ENCODE results near the gene PFN2. TPM values are rescaled to one million over a fixed set of nuclear protein-coding genes. Genes with fewer than 3 reads are reported as not detected.

Gene PFN2
- polyA plus RNA-seq, 1 experiment = 195 TPM

DNA sequence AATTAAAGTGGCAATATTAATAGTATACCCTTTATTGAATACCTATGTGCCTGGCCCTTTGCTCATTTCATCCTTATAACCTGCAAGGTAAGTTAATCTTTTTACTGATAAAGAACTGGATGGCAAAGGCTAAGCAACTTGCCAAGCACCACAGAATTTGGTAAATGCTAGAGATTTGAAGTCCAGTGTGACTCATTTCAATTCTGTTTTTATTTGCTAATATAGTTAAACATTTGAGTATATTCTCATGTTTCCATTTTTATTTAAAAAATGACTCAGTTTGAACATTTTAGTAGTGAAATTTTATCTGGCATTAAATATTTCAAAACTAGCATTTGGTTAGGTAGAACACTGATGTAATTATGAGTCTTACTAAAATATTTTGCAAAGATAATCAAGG, 11.3 kb downstream of the PFN2 start:
- DNase-seq (ENCODE audit: low read depth) = no peak
- POLR2A ChIA-PET = no interaction called here
- TF ChIP-seq, protein P1, sequence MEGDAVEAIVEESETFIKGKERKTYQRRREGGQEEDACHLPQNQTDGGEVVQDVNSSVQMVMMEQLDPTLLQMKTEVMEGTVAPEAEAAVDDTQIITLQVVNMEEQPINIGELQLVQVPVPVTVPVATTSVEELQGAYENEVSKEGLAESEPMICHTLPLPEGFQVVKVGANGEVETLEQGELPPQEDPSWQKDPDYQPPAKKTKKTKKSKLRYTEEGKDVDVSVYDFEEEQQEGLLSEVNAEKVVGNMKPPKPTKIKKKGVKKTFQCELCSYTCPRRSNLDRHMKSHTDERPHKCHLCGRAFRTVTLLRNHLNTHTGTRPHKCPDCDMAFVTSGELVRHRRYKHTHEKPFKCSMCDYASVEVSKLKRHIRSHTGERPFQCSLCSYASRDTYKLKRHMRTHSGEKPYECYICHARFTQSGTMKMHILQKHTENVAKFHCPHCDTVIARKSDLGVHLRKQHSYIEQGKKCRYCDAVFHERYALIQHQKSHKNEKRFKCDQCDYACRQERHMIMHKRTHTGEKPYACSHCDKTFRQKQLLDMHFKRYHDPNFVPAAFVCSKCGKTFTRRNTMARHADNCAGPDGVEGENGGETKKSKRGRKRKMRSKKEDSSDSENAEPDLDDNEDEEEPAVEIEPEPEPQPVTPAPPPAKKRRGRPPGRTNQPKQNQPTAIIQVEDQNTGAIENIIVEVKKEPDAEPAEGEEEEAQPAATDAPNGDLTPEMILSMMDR (IDR thresholded peaks at IDR 0.05; ENCODE audit: insufficient read depth, low read depth, low read length) = no peak
- Histone ChIP-seq H3K4me3 (ENCODE audit: low read depth, low read length) (no peak overlapping the region), H3K36me3 (ENCODE audit: control insufficient read depth, insufficient read depth, low read length) (no peaks in the 10 kb centered on the region), H3K27me3 (ENCODE audit: control insufficient read depth, insufficient read depth, low read length) (no peaks in the 10 kb centered on the region)
- CTCF ChIA-PET = interaction anchor here (2.4 kb wide), 1 partner anchor 23 kb away, joined by 11 read pairs; no protein-coding TSS in a partner anchor

DNA sequence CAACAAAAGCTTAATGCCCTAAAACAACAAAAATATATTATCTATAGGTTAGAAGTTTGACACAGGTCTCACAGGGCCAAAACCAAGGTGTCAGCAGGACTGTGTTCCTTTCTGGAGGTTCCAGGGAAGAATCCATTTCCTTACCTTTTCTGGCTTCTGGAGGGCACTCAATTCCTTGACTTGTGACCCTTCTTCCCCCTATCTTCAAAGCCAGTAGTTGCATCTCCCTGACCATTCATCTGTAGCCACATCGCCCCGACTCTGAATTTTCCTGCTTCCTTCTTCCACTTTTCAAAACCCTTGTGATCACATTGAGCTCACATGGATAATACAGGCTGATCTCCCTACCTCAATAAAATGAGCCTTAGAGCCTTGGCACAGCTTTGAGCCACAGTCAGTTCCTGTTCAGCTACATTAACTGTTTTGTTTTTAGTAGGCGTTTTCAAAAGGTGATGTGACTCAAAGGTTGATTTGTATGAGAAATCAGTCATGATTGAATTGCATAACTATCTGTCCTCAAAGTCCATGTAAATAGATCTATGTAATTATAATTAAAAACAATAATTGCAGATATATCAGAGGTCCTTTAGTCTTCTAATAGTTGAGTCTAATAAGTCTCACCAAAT, 12.4 kb downstream of the PFN2 start:
- DNase-seq (ENCODE audit: low read depth) = no peak
- H3K4me3 ChIP-seq (ENCODE audit: low read depth, low read length) = no peak overlapping the region
- H3K36me3 ChIP-seq (ENCODE audit: control insufficient read depth, insufficient read depth, low read length) = no peaks in the 10 kb centered on the region
- TF ChIP-seq, protein P1 (IDR thresholded peaks at IDR 0.05; ENCODE audit: insufficient read depth, low read depth, low read length) = no peak
- ChIA-PET POLR2A (no interaction called here), CTCF (interaction anchor here (0.7 to 2.4 kb wide), 5 partner anchors 8 to 259 kb away, joined by 3 to 11 read pairs (median 3); no protein-coding TSS in a partner anchor)
- no peaks in the 10 kb centered on the region for H3K27me3 ChIP-seq (ENCODE audit: control insufficient read depth, insufficient read depth, low read length)

DNA sequence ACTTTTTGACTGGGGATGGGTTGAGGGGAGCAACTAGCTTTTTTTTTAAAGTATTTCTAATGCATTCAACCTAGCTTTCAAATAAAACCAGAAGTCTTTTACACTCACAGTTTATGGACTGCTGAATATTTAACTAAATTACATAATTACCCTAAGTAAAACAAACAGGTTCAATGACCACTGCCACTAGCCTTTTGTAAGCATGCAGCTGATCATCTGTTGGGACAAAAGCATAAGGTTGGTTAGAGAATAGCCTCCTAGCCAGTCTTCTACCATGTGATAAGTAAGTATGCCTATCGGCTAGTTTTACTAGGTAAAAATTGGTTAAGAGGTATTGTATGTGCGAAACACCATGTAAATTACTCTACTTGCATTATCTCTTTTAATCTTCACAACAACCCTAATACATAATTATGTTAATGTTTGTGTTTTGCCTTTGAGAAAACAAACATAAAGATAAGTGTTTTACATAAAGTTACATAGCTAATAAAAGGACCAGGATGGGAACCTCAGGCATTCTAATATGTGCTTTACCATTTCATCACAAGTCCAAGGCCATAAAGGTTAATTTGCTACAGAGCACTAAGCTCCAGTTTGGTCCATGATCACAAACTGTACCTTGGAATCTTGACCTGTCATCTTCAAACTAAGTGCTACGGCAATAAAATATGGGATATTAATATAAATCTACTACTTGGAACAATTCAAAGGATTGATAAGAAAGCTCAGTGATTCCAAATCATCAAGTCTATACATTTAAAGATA, 13.2 kb downstream of the PFN2 start:
- ChIA-PET POLR2A (no interaction called here), CTCF (interaction anchor here (0.5 to 2.4 kb wide), 6 partner anchors 9 to 260 kb away, joined by 3 to 11 read pairs (median 4); no protein-coding TSS in a partner anchor)
- no peak overlapping the region for H3K4me3 ChIP-seq (ENCODE audit: low read depth, low read length)
- TF ChIP-seq, protein P1 (IDR thresholded peaks at IDR 0.05; ENCODE audit: insufficient read depth, low read depth, low read length) = no peak
- no peak for DNase-seq (ENCODE audit: low read depth)
- no peaks in the 10 kb centered on the region for H3K27me3 ChIP-seq (ENCODE audit: control insufficient read depth, insufficient read depth, low read length)
- no peaks in the 10 kb centered on the region for H3K36me3 ChIP-seq (ENCODE audit: control insufficient read depth, insufficient read depth, low read length)

- POLR2A ChIA-PET = no interaction called here
- CTCF ChIA-PET = interaction anchor here (1.0 to 2.0 kb wide), 3 partner anchors 11 to 229 kb away, joined by 5 to 8 read pairs (median 5); no protein-coding TSS in a partner anchor
- Histone ChIP-seq H3K27me3 (ENCODE audit: control insufficient read depth, insufficient read depth, low read length) (no peaks in the 10 kb centered on the region), H3K4me3 (ENCODE audit: low read depth, low read length) (no peak overlapping the region), H3K36me3 (ENCODE audit: control insufficient read depth, insufficient read depth, low read length) (no peaks in the 10 kb centered on the region)
- TF ChIP-seq, protein P1 (IDR thresholded peaks at IDR 0.05; ENCODE audit: insufficient read depth, low read depth, low read length) = no peak
- DNase-seq (ENCODE audit: low read depth) = no peak
These were observed 15.2 kb downstream of the PFN2 start for GRCh38 chr3:149955449-149955848.

GRCh38 chr3:149954812-149955211, 15.9 kb downstream of the PFN2 start:
- CTCF ChIA-PET = interaction anchor here (1.5 to 2.3 kb wide), 3 partner anchors 12 to 229 kb away, joined by 5 to 7 read pairs (median 5); no protein-coding TSS in a partner anchor
- Histone ChIP-seq H3K4me3 (ENCODE audit: low read depth, low read length) (no peak overlapping the region), H3K27me3 (ENCODE audit: control insufficient read depth, insufficient read depth, low read length) (no peaks in the 10 kb centered on the region), H3K36me3 (ENCODE audit: control insufficient read depth, insufficient read depth, low read length) (no peaks in the 10 kb centered on the region)
- POLR2A ChIA-PET = no interaction called here
- TF ChIP-seq, protein P1 (IDR thresholded peaks at IDR 0.05; ENCODE audit: insufficient read depth, low read depth, low read length) = no peak
- no peak for DNase-seq (ENCODE audit: low read depth)
